ENCODE data around the gene MORN1.

MORN1 gene

DNA sequence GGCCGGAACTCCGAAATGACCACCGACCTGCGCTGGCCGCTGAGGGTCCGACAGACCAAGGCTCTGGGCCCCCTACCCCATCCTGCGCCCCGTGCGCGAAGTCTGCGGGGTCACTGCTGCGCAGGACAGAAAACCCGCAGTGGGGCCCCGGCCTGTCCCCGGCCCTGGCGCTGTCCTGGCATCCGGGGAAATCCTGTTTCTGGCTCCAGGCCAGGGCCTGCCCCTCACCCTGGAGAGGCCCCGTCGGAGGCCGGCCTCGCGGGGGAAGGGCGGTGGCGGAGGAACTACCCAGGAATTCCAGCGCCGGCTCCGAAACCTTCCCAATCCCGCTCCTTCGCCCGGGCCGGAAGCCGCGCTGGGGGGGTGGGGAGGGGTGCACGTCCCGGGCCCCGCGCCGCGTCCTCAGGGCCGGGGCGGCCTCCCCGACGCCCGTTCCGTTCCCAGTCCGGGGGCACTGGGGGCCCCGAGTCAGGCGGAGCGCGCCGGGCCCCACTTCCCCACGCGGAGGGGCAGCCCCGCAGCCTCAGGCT lies 77.0 kb downstream of the MORN1 start:
- Mint-ChIP-seq H3K4me3 (no peak overlapping the region), H3K27ac (no peak overlapping the region), H3K27me3 (no peaks in the 10 kb centered on the region), H3K4me1 (peaks cover 20% of the 10 kb centered on the region), H3K9me3 (no peaks in the 10 kb centered on the region), H3K36me3 (no peaks in the 10 kb centered on the region)
- DNase-seq (ENCODE audit: low spot score in 2 of 2) (no peak), ATAC-seq (ENCODE audit: low read depth) (peak; percentile 14)

DNA sequence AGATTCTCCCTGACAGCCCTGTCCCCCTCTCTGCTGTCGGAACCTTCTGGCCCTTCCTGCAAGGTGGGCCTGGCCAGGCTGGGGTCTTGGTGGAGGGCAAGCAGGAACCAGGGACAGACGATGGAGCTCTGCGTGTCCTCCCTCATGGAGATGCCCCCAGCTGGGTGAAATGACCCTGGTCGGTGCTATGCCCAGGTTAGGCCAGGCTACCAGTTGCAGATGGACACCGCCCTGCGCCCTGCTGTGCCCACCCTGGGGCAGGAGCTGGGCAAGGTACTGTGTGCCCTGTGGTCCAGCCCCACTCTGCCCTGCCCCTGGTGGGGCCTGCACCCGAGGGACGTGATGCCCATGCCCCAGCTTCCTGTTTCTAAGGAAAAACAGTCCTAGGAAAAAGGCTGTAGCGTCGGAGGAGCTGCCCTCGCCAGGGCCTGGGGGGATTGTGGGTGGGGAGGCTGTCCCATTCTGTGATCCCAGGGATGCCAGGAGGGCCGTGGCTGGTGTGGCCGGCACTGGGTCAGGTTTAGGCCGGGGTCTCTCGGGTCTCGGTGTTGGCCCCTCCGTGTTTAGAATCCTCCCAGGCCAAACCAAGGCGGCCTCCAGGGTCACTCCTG lies 77.6 kb downstream of the MORN1 start:
- DNase-seq (ENCODE audit: low spot score in 2 of 2), result no peak
- H3K27ac Mint-ChIP-seq, result peak overlapping the region; percentile 84
- no peak for ATAC-seq (ENCODE audit: low read depth)
- no peaks in the 10 kb centered on the region for H3K27me3 Mint-ChIP-seq
- peaks cover 20% of the 10 kb centered on the region for H3K4me1 Mint-ChIP-seq
- H3K4me3 Mint-ChIP-seq, result peak overlapping the region; percentile 52
- no peaks in the 10 kb centered on the region for H3K36me3 Mint-ChIP-seq
- no peaks in the 10 kb centered on the region for H3K9me3 Mint-ChIP-seq

DNA sequence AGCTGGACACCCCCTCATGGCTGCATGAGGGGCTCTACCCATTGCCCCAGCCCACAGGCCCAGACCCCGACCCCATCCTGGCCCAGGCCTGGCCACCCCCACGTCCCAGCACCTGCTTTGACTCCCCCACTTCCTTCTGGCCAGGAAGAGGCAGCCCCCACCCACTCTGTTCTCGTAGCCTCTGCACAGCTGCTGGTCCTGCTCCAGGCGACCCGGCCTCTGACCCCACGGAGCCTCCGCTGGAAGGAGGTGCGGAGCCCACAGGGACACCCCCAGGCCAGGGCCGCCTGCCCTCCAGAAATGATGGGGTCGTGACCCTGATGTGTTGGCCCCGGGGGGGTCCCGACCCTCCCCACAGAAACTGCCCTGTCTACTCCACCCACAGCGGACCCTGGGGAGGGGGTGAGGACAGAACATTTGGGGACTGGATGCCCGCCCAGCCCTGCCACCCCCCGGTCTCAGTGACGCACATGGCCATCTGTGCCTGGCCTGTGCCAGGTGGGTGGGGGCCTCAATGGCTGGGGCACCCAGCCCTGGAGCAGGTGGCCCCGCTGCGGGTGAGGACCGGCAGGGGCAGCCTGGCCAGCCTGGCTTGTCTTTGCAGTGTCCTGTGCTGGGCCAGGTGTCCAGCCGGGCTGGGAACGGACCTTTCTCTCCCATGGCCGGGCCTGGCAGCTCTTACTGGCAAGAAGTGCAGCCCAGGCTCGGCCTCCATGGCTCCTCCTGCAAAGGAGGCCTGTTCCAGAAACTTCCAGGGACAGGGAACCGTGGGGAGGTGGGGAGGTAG lies 78.6 kb downstream of the MORN1 start:
- Mint-ChIP-seq H3K27me3 (no peaks in the 10 kb centered on the region), H3K36me3 (peaks cover 6% of the 10 kb centered on the region), H3K4me1 (peaks cover 20% of the 10 kb centered on the region), H3K4me3 (peak overlapping the region; percentile 56), H3K27ac (peak overlapping the region; percentile 84), H3K9me3 (no peaks in the 10 kb centered on the region)
- no peak for DNase-seq (ENCODE audit: low spot score in 2 of 2)
- no peak for ATAC-seq (ENCODE audit: low read depth)

DNA sequence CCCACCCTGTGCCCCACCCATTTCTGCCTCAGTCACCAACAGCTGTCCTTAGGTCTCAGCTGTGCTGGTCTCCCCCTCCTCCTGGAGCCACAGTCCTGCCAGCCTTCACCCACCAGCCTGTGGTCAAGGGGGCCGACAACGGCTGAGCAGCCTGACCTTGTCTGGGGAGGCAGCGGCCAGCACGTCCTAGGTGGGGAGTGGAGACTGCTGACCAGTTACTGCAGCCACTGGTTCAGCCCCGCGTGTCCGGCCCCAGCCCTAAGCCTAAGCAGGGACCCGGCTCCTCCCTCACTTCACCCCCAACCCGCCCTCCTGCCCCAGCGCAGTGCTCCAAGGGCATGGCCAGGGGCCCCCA lies 79.2 kb downstream of the MORN1 start:
- Mint-ChIP-seq H3K36me3 (peaks cover 8% of the 10 kb centered on the region), H3K4me3 (no peak overlapping the region), H3K27ac (peak overlapping the region; percentile 84), H3K27me3 (no peaks in the 10 kb centered on the region), H3K9me3 (no peaks in the 10 kb centered on the region), H3K4me1 (peaks cover 22% of the 10 kb centered on the region)
- no peak for DNase-seq (ENCODE audit: low spot score in 2 of 2)
- peak; percentile 10 for ATAC-seq (ENCODE audit: low read depth)

DNA sequence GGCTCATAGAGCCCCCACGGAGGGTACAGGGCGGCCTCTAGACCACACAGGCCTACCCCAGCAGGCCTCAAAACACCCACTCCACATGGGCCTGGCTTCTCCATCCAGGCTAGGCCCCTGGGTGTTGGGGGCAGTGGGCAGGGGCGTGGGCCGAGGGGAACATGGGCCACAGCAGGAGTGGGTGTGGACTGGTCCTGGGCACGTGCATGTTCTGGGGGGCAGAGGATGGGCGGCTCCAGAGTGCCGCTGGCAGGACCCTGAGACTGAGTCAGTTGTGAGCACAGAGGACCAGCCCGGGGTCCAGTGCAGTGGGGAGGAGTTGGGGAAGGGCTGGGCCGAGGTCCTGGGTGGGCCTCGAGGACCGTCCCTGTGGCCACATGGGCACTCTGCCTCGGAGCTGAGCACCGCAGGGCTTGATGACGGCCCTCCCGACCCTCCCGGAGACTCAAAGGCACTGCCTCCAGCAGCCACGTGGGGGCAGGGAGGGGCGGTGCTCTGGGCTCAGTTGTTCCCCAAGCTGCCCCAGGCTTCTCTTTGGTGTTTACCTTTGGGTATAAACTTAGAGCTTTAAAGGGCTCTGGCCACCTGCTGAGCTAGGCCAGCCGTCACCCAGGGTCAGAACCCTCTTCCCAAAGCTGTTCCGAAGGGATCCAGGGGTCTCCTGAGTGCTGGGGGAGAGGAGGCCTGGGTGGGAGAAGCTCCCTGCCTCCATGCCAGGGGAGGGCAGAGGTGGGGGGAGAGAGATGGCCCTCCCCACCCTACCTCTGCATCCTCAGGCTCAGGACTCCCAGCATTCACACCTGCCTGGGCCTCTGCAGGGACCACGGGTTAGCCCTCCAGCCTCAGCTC lies 79.9 kb downstream of the MORN1 start:
- H3K4me1 Mint-ChIP-seq, result peaks cover 20% of the 10 kb centered on the region
- peak; percentile 70 for ATAC-seq (ENCODE audit: low read depth)
- no peaks in the 10 kb centered on the region for H3K9me3 Mint-ChIP-seq

DNA sequence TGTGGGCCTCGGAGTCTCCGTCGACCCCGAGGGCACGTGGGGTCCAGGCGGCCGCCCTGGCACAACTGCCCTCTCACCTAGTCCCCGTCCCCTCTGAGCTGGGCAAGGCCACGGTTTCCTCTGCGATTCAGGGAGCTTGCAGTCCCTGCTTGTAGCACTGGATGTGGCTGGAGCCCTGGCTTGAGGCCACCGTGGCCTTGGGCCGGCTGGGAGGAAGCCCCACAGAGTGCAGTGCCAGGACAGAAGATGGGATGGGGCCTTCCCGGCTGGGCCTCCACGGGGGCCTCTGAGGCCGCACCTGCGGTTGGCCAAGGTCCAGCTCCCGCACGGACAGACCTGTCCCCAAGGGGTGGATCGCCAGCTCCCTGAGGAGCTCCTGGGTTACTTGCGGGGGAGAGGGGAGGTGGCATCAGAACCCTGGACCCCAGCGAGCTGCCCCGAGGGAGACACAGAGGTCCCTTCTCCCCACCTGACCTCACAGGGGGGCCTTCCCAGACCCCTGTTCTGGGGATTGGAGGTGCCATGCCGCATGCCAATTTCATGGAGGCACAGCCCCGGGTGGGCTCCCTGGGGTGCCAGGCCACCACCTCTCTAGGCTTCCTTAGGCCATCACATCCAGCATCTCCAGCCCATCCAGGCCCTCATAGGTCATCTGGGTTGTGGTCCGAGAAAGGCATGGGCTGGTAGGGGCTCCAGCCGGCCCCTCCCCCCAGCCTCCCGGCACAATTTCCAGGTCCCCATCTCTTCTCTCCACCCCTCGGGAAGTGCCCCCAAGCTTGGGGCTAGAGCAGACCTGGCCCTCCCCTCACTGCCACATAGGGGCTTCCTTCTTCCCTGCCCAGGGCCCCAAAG lies 80.8 kb downstream of the MORN1 start:
- H3K27me3 Mint-ChIP-seq, result no peaks in the 10 kb centered on the region
- H3K9me3 Mint-ChIP-seq, result no peaks in the 10 kb centered on the region
- ATAC-seq (ENCODE audit: low read depth), result no peak
- no peak for DNase-seq (ENCODE audit: low spot score in 2 of 2)
- H3K36me3 Mint-ChIP-seq, result peaks cover 11% of the 10 kb centered on the region
- H3K4me1 Mint-ChIP-seq, result peaks cover 20% of the 10 kb centered on the region
- H3K4me3 Mint-ChIP-seq, result no peak overlapping the region
- peak overlapping the region; percentile 84 for H3K27ac Mint-ChIP-seq

More for the DNA sequence above, 79.9 kb downstream of the MORN1 start:
- Mint-ChIP-seq H3K36me3 (peaks cover 8% of the 10 kb centered on the region), H3K27me3 (no peaks in the 10 kb centered on the region), H3K27ac (peak overlapping the region; percentile 84), H3K4me3 (no peak overlapping the region)
- peak; percentile 68 to 70 for DNase-seq (ENCODE audit: low spot score in 2 of 2)

DNA sequence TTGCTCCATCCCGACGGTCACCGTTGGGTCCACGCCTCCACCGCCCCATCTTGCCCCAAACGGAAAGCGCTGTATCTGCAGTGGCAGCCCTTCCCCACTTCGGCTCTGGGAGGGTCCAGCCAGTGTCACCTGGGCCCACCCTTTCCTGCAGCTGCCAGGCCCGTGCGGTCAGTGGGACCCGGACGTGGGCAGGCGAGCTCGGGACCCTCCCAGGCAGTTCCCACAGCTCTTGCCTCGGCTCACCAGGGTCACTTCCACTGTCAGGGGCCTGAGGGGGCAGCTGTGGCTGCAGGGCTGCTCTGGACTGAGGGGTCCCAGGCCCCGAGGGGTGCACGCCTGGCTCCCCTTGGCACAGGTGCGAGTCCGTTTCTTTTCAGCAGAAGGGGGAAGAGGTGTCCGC lies 82.5 kb downstream of the MORN1 start:
- H3K36me3 Mint-ChIP-seq, result peaks cover 15% of the 10 kb centered on the region

DNA sequence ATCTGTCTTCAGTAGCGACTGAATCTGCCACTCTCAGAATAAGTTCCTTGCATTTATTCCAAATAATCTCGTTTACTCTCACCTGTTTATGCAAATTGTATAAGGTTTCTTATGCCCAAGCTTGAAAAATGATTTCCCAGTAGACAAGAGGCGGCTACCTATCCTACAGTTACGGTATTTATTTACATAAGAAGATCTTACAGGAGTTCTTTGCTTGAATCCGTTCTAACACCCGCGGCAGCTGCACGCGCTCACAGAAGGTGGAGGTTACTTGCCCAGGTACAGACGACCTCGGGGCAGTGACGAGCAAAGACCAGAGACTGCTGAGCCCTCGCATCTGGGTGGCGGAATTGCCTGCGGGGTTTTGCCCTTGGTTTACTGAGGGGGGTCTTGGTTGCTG lies 83.4 kb downstream of the MORN1 start:
- peak overlapping the region; percentile 84 for H3K27ac Mint-ChIP-seq
- peaks cover 15% of the 10 kb centered on the region for H3K4me1 Mint-ChIP-seq
- no peak overlapping the region for H3K4me3 Mint-ChIP-seq
- H3K36me3 Mint-ChIP-seq, result peaks cover 18% of the 10 kb centered on the region
- no peaks in the 10 kb centered on the region for H3K27me3 Mint-ChIP-seq
- DNase-seq (ENCODE audit: low spot score in 2 of 2) (no peak), ATAC-seq (ENCODE audit: low read depth) (no peak)
- H3K9me3 Mint-ChIP-seq, result no peaks in the 10 kb centered on the region

More for the DNA sequence above, 82.5 kb downstream of the MORN1 start:
- DNase-seq (ENCODE audit: low spot score in 2 of 2), result no peak
- Mint-ChIP-seq H3K27me3 (no peaks in the 10 kb centered on the region), H3K4me3 (no peak overlapping the region), H3K4me1 (peaks cover 19% of the 10 kb centered on the region), H3K9me3 (no peaks in the 10 kb centered on the region), H3K27ac (no peak overlapping the region)
- no peak for ATAC-seq (ENCODE audit: low read depth)

DNA sequence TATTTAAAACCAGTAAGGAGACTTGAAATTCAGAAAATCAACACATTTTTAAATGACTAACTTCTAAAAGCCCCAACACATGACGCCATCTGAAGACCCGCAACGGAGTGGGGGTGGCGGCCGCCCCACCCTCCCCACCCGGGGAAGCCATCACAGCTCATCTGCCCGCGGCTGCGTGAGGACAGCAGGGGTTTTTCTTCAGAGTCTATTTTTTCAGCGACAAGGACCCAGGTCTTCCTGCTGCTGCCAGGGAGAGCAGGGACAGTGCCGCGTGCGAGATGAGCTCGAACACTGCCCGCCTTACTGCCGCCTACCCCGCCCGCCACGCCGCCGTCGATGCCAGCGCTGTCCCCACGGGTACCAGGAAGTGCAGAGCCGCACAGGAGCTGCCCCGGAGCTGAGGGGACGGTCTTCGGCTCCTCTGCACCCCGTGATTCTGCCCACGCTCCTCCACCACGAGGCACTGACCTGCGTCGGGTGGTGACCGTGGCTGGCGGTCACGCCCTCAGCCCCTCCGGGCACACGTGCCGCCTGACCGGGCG lies 84.2 kb downstream of the MORN1 start:
- Mint-ChIP-seq H3K27ac (peak overlapping the region; percentile 84), H3K27me3 (no peaks in the 10 kb centered on the region), H3K36me3 (peaks cover 18% of the 10 kb centered on the region), H3K4me3 (no peak overlapping the region), H3K4me1 (peaks cover 11% of the 10 kb centered on the region), H3K9me3 (no peaks in the 10 kb centered on the region)
- ATAC-seq (ENCODE audit: low read depth) (no peak), DNase-seq (ENCODE audit: low spot score in 2 of 2) (no peak)

DNA sequence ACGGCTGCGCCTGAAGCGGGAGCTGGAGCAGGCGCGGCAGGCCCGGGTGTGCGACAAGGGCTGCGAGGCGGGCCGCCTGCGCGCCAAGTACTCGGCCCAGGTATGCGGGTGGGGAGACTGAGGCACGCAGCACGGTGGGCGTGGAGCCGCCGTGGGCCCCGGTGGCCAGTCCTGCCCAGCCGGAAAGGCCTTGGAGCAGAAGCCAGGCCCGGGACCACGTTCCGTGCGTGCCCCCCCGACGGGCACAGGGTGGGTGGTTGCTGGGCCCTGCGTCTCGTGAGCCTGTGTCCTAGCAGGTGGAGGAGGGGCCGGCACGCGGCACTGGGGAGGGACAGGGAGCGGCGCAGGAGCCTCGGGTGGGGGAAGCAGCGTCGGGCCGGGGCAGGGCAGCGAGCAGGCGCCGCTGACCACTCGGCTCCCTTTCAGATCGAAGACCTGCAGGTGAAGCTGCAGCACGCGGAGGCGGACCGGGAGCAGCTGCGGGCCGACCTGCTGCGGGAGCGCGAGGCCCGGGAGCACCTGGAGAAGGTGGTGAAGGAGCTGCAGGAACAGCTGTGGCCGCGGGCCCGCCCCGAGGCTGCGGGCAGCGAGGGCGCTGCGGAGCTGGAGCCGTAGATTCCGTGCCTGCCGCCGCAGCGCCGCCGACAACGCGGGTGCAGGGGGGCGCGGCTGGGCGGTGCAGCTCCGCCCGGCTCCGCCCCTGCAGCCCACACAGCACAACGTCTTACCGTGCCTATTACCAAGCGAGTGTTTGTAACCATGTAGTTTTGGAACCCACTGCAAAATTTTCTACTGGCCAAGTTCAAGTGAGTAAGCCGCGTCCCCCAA lies 85.0 kb downstream of the MORN1 start:
- Mint-ChIP-seq H3K27me3 (no peaks in the 10 kb centered on the region), H3K36me3 (peaks cover 18% of the 10 kb centered on the region), H3K9me3 (no peaks in the 10 kb centered on the region), H3K4me3 (no peak overlapping the region), H3K27ac (no peak overlapping the region), H3K4me1 (peaks cover 9% of the 10 kb centered on the region)
- ATAC-seq (ENCODE audit: low read depth), result no peak
- no peak for DNase-seq (ENCODE audit: low spot score in 2 of 2)

DNA sequence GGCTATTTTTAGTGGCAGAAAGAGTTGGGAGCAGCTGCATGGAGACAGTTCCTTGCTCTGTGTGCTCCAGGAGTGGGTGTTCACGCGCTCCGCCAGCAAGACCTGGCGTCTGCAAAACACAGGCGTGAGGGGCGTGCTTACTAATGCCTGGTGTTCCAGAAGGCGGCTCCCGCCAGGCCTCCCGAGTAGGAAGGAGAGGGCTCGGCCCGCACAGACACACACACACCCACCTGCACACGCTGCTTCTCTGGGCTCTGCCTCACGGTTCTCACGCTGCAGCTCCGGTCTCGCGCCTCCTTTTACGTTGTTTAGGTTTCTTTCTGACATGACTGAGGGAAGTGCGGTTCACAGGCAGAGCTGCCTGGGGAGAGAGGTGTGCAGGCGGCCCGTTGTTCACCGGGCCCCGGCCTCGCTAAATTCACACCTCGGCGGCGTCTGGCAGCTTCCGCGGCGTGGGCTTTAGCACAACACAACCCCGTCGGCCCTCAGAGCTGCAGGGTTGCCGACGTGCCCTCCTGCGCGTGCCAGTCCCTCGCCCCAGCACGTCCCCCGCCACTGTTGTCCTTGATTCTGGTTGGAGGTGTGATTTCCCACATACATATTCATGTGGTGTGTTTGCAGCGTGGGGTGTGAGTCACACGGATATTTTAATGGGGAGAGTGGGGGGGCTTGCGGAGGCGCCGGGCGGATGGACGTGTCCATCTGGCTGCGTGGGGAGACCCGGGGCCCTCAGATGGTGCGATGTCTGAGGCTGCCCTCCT lies 86.3 kb downstream of the MORN1 start:
- ATAC-seq (ENCODE audit: low read depth) (no peak), DNase-seq (ENCODE audit: low spot score in 2 of 2) (no peak)
- no peaks in the 10 kb centered on the region for H3K27me3 Mint-ChIP-seq
- peaks cover 10% of the 10 kb centered on the region for H3K4me1 Mint-ChIP-seq
- H3K27ac Mint-ChIP-seq, result peak overlapping the region; percentile 3
- H3K4me3 Mint-ChIP-seq, result no peak overlapping the region
- H3K36me3 Mint-ChIP-seq, result peaks cover 18% of the 10 kb centered on the region
- H3K9me3 Mint-ChIP-seq, result no peaks in the 10 kb centered on the region

DNA sequence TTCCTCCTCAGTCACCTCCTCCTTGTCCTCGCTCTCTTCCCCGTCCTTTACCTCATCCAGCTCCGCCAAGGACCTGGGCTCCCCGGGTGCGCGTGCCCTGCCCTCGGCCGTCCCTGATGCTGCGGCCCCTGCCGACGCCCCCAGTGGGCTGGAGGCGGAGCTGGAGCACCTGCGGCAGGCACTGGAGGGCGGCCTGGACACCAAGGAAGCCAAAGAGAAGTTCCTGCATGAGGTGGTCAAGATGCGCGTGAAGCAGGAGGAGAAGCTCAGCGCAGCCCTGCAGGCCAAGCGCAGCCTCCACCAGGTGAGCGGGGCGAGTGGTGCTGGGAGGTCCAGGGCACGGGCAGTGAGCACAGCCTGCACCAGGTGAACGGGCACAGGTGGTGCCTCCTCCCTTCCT lies 87.1 kb downstream of the MORN1 start:
- no peak overlapping the region for H3K27ac Mint-ChIP-seq
- no peak overlapping the region for H3K4me3 Mint-ChIP-seq
- no peaks in the 10 kb centered on the region for H3K9me3 Mint-ChIP-seq
- no peak for DNase-seq (ENCODE audit: low spot score in 2 of 2)
- H3K4me1 Mint-ChIP-seq, result peaks cover 17% of the 10 kb centered on the region
- no peak for ATAC-seq (ENCODE audit: low read depth)
- H3K27me3 Mint-ChIP-seq, result no peaks in the 10 kb centered on the region
- peaks cover 18% of the 10 kb centered on the region for H3K36me3 Mint-ChIP-seq

Data from memory B cell (primary cell).